Nephron progenitor cell (in vitro differentiated cells): ENCODE measurements around the gene RGSL1.

Experiments
- DNase-seq: peaks from one replicate; pipeline ENCODE4 v3.0.0; 2021
- H3K27ac Mint-ChIP-seq: 2 replicates; pipeline ENCODE4 v1.8.0; 2021; ENCODE audit warnings: mild to moderate bottlenecking, moderate library complexity, mixed read lengths
- H3K27me3 Mint-ChIP-seq: 2 replicates; pipeline ENCODE4 v1.8.0; 2021; ENCODE audit warnings: mild to moderate bottlenecking, low read depth, mixed read lengths; ENCODE audit not compliant: poor library complexity
- H3K36me3 Mint-ChIP-seq: 2 replicates; pipeline ENCODE4 v1.8.0; 2021; ENCODE audit warnings: low read depth, mixed read lengths
- H3K4me1 Mint-ChIP-seq: 2 replicates; pipeline ENCODE4 v1.8.0; 2021; ENCODE audit warnings: mixed read lengths
- H3K4me3 Mint-ChIP-seq: 2 replicates; pipeline ENCODE4 v1.8.0; 2021; ENCODE audit warnings: mild to moderate bottlenecking, moderate library complexity, mixed read lengths
- H3K9me3 Mint-ChIP-seq: 2 replicates; pipeline ENCODE4 v1.8.0; 2021; ENCODE audit warnings: mild to moderate bottlenecking, moderate library complexity, mixed read lengths
- TF ChIP-seq, protein P1 (sequence below): fragments of 200-600 bp; sonication (generic); IDR thresholded peaks from 2 replicates; pipeline ENCODE4 v1.5.0; 2021; ENCODE audit warnings: antibody characterized with exemption

Gene RGSL1

DNA sequence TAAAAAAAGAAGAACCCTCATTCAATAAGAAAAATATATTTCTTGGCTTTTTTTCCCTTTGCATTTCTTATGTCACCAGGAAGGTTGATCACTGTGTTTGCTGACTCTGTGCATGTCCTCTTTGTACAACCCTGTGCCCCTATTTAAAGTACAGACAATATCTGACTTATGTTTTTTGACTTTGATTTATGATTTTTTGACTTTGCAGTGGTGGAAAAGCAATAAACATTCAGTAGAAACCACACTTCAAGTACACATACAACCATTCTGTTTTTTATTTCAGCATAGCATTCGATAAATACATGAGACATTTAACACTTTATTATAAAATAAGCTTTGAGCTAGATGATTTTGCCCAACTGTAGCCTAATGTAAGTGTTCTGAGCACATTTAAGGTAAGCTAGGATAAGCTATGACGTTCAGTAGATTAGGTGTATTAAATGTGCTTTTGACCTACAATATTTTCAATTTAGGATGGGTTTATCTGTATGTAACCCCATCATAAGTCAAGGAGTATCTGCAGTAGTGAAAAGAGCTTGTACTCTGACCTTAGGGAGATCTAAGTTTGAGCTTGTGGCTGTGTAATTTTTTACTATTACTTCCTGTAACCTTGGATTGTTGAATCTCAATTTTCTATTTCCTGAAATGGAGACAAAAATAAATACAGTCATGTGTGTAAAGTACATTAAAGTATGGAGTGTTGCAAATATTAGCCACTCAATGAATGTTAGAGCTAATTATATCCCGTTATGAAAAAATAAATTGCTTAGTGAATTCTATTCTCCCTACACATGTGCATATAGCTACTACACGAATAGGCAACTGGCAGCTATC, 137.9 kb downstream of the RGSL1 start:
- Mint-ChIP-seq H3K27me3 (peaks cover 4% of the 10 kb centered on the region), H3K9me3 (peaks cover 9% of the 10 kb centered on the region), H3K4me1 (peaks cover 39% of the 10 kb centered on the region), H3K36me3 (peaks cover 26% of the 10 kb centered on the region), H3K27ac (no peak overlapping the region), H3K4me3 (peak overlapping the region; percentile 96)
- no peak for DNase-seq
- TF ChIP-seq, protein P1, sequence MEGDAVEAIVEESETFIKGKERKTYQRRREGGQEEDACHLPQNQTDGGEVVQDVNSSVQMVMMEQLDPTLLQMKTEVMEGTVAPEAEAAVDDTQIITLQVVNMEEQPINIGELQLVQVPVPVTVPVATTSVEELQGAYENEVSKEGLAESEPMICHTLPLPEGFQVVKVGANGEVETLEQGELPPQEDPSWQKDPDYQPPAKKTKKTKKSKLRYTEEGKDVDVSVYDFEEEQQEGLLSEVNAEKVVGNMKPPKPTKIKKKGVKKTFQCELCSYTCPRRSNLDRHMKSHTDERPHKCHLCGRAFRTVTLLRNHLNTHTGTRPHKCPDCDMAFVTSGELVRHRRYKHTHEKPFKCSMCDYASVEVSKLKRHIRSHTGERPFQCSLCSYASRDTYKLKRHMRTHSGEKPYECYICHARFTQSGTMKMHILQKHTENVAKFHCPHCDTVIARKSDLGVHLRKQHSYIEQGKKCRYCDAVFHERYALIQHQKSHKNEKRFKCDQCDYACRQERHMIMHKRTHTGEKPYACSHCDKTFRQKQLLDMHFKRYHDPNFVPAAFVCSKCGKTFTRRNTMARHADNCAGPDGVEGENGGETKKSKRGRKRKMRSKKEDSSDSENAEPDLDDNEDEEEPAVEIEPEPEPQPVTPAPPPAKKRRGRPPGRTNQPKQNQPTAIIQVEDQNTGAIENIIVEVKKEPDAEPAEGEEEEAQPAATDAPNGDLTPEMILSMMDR = no peak

- Mint-ChIP-seq H3K9me3 (peaks cover 9% of the 10 kb centered on the region), H3K36me3 (peaks cover 18% of the 10 kb centered on the region), H3K4me3 (peak within 1 kb of the TSS; percentile 96), H3K4me1 (peaks cover 34% of the 10 kb centered on the region), H3K27ac (peak within 1 kb of the TSS; percentile 77), H3K27me3 (peaks cover 7% of the 10 kb centered on the region)
- DNase-seq = peak; percentile 59
- TF ChIP-seq, protein P1 = no peak
These were observed 138.8 kb downstream of the RGSL1 start, which contains the start of gene RNASEL for GRCh38 chr1:182588500-182589396. RNASEL (minus strand) TSS chr1:182589256; CDS start chr1:182586806, 2,450 bp downstream.

- peaks cover 33% of the 10 kb centered on the region for H3K4me1 Mint-ChIP-seq
- peaks cover 9% of the 10 kb centered on the region for H3K9me3 Mint-ChIP-seq
- no peak overlapping the region for H3K27ac Mint-ChIP-seq
- TF ChIP-seq, protein P1 = no peak
- DNase-seq = no peak
- peaks cover 12% of the 10 kb centered on the region for H3K36me3 Mint-ChIP-seq
- H3K27me3 Mint-ChIP-seq = peaks cover 7% of the 10 kb centered on the region
- peak overlapping the region; percentile 96 for H3K4me3 Mint-ChIP-seq
These were observed 139.6 kb downstream of the RGSL1 start for GRCh38 chr1:182589520-182589919.

DNA sequence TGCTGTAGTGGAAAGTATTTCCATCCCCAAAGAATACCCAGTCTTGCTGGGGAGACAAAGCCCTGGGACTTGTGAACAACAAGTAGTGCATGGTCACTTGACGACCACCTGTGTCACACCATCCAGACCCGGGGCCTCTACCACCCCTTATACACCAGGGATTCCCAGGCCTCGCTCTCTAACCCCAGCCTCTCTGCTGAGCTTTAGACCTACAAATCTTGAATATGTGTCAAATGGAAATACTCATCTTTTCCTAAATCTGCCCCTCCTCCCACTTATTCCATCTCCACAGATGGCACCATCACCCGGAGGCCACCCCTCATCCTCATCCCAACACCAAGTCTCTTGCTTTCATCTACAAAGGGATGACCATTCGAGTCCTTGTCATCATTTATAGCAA, 140.0 kb downstream of the RGSL1 start:
- TF ChIP-seq, protein P1 = no peak
- peak overlapping the region; percentile 28 for H3K4me3 Mint-ChIP-seq
- H3K36me3 Mint-ChIP-seq = peaks cover 12% of the 10 kb centered on the region
- H3K4me1 Mint-ChIP-seq = peaks cover 29% of the 10 kb centered on the region
- peaks cover 7% of the 10 kb centered on the region for H3K27me3 Mint-ChIP-seq
- H3K27ac Mint-ChIP-seq = no peak overlapping the region
- peaks cover 9% of the 10 kb centered on the region for H3K9me3 Mint-ChIP-seq
- DNase-seq = no peak

- Mint-ChIP-seq H3K4me1 (peaks cover 12% of the 10 kb centered on the region), H3K4me3 (no peak overlapping the region), H3K27me3 (peaks cover 11% of the 10 kb centered on the region), H3K27ac (no peak overlapping the region), H3K9me3 (no peaks in the 10 kb centered on the region), H3K36me3 (peaks cover 5% of the 10 kb centered on the region)
- TF ChIP-seq, protein P1 = peak; percentile 92
- peak; percentile 80 for DNase-seq
These were observed 145.8 kb downstream of the RGSL1 start for GRCh38 chr1:182595641-182596240.
